Ovary (tissue), 9 donors: ENCODE results near the gene TALDO1. TPM values are rescaled to one million over a fixed set of nuclear protein-coding genes. Genes with fewer than 3 reads are reported as not detected.

ENCODE experiments used
- DNase-seq, 5 donors: peaks; one replicate each; pipeline ENCODE4 v3.0.0-alpha.2; 2019 to 2020
- H3K27ac ChIP-seq, 2 donors: fragments of 200-600 bp; one replicate each; pipeline versions ENCODE4 v1.5.1 to v1.8.0; 2019 to 2022
- H3K27me3 ChIP-seq: fragments of 200-600 bp; one replicate; pipeline ENCODE4 v1.8.0; 2022
- H3K36me3 ChIP-seq: fragments of 200-600 bp; sonication (generic); one replicate; pipeline ENCODE4 v1.5.1; 2019
- H3K4me1 ChIP-seq: one replicate; pipeline ENCODE4 v1.8.1; 2013; ENCODE audit warnings: mild to moderate bottlenecking, moderate library complexity; ENCODE audit not compliant: insufficient read depth
- H3K4me3 ChIP-seq: fragments of 200-600 bp; sonication (generic); one replicate; pipeline ENCODE4 v1.5.1; 2017
- H3K9me3 ChIP-seq, 2 donors: fragments of 200-600 bp in 1 of 2; sonication (generic) in 1 of 2; one replicate each; pipeline versions ENCODE4 v1.5.1 to v1.8.1; 2013 to 2019; ENCODE audit warnings: mild to moderate bottlenecking in 1 of 2, moderate library complexity in 1 of 2
- EP300 ChIP-seq: sonication (generic); formaldehyde crosslinking; IDR thresholded peaks from one replicate; pipeline ENCODE4 v1.6.1; 2017; ENCODE audit warnings: antibody characterized with exemption
- POLR2A ChIP-seq: fragments of 450-650 bp; IDR thresholded peaks from one replicate; pipeline ENCODE4 v1.6.1; 2017; ENCODE audit warnings: antibody characterized with exemption, mild to moderate bottlenecking, moderate library complexity
- WGBS, 3 donors: extraction: QIAGEN DNeasy Blood & Tissue Kit in 1 of 3; methylation state at CpG; one replicate each; pipeline versions ENCODE4 v1.1.5 to v1.1.7; 2013 to 2017; 5-methylcytosine and 5-hydroxymethylcytosine counted together
- intact Hi-C, 4 donors: fragments of 100-400 bp; cut with DNase I; formaldehyde crosslinking; loops; one replicate each; pipeline versions ENCODE4 v1.11.0 to v1.15.1; 2022 to 2023
- polyA plus RNA-seq, 2 donors: library from polyadenylated mRNA; stranded (reverse); fragments of 200-250 nt in 1 of 2; fragments of 350-450 nt in 1 of 2; fragmentation: Illumina TruSeq in 1 of 2; extraction: RNeasy Lipid Tissue Mini Kit (QIAGEN cat#74804) in 1 of 2; gene quantifications; one replicate each; pipeline ENCODE4 v1.2.3, GENCODE V29; 2013 to 2014
- total RNA-seq, 7 donors: library from RNA; depleted of rRNA in 2 of 7; stranded (reverse); fragments of >200 nt in 2 of 7; fragmentation: NEBNext Ultra II Directional in 3 of 7; extraction: Animal tissue kit (Norgen Biotek cat#: 25700) in 3 of 7; gene quantifications; one replicate each; pipeline versions ENCODE4 v1.1.0 to v1.2.4, GENCODE V29; 2016 to 2023
- TF ChIP-seq, protein P1 (sequence below), 3 donors: fragments of 450-650 bp in 2 of 3; fragments of 200-600 bp in 1 of 3; IDR thresholded peaks; one replicate each; pipeline versions ENCODE4 v1.5.1 to v1.8.0; 2016 to 2022; ENCODE audit warnings: antibody characterized with exemption in 3 of 3, mild to moderate bottlenecking in 1 of 3
- donor health status: DM: no; HTN: no; CAD: no; lungs with moderate emphysema.
- donor health status: DM: no; HTN: no; CAD: no.
- donor health status: Bipolar disorder and iron deficiency.
- donor health status: DM: yes; HTN: yes; CAD: no.
- donor health status: DM: no; HTN: no; CAD: no.
- donor health status: DM: yes; HTN: yes; CAD: no.

The TALDO1 gene
- total and polyA plus RNA-seq, 9 donors: 75.0 to 134 (median 110) TPM

DNA sequence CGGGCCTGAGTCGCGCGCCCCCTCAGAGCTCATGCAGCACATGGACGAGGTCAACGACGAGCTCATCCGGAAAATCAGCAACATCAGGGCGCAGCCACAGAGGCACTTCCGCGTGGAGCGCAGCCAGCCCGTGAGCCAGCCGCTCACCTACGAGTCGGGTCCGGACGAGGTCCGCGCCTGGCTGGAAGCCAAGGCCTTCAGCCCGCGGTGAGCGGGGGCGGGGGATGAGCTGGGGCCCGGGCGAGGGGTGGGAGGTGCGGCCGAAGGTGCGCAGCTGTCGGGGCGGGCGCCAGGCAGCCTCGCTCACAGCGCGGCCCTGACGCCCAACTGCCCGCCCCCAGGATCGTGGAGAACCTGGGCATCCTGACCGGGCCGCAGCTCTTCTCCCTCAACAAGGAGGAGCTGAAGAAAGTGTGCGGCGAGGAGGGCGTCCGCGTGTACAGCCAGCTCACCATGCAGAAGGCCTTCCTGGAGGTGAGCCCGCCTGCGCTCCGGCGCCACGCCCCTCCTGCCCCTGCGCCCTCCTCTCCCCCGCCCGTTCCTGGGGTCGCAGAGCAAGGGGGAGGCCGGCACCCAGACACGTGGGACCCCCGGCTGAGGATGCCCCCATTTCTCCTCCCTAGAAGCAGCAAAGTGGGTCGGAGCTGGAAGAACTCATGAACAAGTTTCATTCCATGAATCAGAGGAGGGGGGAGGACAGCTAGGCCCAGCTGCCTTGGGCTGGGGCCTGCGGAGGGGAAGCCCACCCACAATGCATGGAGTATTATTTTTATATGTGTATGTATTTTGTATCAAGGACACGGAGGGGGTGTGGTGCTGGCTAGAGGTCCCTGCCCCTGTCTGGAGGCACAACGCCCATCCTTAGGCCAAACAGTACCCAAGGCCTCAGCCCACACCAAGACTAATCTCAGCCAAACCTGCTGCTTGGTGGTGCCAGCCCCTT is 20.7 kb upstream of the TALDO1 start:
- no peaks in the 10 kb centered on the region for H3K36me3 ChIP-seq
- DNase-seq: peak; percentile 54 to 77 (median 63)
- H3K9me3 ChIP-seq: no peaks in the 10 kb centered on the region
- peak overlapping the region; percentile 13 for H3K4me3 ChIP-seq
- peaks cover 17% of the 10 kb centered on the region for H3K4me1 ChIP-seq
- 3 to 19% (median 9%) methylated on average over 16 to 61 of the region's 61 CpGs for WGBS, 3 donors
- TF ChIP-seq, protein P1, sequence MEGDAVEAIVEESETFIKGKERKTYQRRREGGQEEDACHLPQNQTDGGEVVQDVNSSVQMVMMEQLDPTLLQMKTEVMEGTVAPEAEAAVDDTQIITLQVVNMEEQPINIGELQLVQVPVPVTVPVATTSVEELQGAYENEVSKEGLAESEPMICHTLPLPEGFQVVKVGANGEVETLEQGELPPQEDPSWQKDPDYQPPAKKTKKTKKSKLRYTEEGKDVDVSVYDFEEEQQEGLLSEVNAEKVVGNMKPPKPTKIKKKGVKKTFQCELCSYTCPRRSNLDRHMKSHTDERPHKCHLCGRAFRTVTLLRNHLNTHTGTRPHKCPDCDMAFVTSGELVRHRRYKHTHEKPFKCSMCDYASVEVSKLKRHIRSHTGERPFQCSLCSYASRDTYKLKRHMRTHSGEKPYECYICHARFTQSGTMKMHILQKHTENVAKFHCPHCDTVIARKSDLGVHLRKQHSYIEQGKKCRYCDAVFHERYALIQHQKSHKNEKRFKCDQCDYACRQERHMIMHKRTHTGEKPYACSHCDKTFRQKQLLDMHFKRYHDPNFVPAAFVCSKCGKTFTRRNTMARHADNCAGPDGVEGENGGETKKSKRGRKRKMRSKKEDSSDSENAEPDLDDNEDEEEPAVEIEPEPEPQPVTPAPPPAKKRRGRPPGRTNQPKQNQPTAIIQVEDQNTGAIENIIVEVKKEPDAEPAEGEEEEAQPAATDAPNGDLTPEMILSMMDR (IDR thresholded peaks at IDR 0.05): no peak
- TF ChIP-seq POLR2A (no peak), EP300 (no peak)
- no peaks in the 10 kb centered on the region for H3K27me3 ChIP-seq
- intact Hi-C loops: loop anchor here in 2 of 4 donors (5.0 kb wide), 2 partner anchors 64 to 174 kb away; no protein-coding TSS in a partner anchor
- no peak overlapping the region for H3K27ac ChIP-seq

DNA sequence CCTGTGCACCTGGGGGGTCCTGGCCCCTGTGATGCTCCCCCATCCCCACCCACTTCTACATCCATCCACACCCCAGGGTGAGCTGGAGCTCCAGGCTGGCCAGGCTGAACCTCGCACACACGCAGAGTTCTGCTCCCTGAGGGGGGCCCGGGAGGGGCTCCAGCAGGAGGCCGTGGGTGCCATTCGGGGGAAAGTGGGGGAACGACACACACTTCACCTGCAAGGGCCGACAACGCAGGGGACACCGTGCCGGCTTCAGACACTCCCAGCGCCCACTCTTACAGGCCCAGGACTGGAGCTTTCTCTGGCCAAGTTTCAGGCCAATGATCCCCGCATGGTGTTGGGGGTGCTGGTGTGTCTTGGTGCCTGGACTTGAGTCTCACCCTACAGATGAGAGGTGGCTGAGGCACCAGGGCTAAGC is 20.0 kb upstream of the TALDO1 start:
- H3K27ac ChIP-seq: peak overlapping the region; percentile 23 to 57
- intact Hi-C loops: loop anchor here in 2 of 4 donors (5.0 kb wide), 2 partner anchors 65 to 175 kb away; no protein-coding TSS in a partner anchor
- 77 to 88% (median 83%) methylated on average over 12 of the region's 12 CpGs for WGBS, 3 donors

DNA sequence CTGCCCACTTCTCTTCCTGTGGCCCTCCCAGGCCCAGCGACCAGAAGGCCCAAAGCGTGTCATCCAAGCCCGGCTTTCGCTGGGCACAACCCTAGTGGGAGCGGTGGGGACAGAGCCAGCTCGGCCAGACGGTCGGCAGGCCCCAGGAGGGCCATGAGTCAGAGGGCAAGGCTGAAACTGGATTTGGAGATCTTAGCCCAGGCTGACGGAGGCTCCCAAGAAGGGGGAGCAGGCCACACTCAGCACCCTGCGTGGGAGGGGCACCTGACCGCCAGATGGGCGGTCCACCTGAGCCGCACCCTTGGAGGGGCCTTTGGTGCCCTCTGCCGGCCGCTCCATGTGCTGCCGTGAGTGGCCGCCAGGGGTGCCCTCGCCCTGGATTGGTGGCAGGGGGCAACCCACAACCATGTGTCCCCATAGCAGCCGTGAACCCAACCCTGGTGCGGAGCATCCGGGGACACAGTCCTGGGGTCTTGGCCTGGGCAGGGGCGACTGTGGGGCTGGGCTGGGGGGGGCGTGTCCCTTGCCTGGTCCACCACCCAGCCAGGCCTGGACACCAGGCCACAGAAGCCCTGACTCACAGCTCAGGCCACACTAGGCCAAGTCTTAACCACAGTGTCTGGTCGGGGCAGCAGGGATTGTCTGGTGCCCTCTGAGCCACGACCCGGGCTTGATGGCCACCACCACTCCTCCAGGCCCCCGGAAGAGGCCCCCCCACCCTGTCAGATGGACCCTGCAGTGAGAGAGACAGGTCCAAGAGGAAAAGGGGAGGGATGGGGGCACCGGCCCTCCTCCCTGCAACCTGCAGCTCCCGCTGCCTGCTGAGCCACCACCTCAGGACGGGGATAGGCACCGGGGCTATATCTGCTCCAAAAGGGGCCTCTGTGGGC is 19.2 kb upstream of the TALDO1 start:
- peak overlapping the region; percentile 39 to 57 for H3K27ac ChIP-seq
- H3K36me3 ChIP-seq: no peaks in the 10 kb centered on the region
- TF ChIP-seq, protein P1 (IDR thresholded peaks at IDR 0.05): peak; percentile 85 to 99 (median 99)
- TF ChIP-seq POLR2A: no peak
- no peak overlapping the region for H3K4me3 ChIP-seq
- intact Hi-C loops: loop anchor here in 3 of 4 donors (2.0 to 5.0 kb wide), 4 partner anchors 66 to 176 kb away; no protein-coding TSS in a partner anchor
- peak; percentile 88 to 92 (median 89) for DNase-seq
- H3K4me1 ChIP-seq: peaks cover 17% of the 10 kb centered on the region
- no peaks in the 10 kb centered on the region for H3K27me3 ChIP-seq
- H3K9me3 ChIP-seq: no peaks in the 10 kb centered on the region
- WGBS, 3 donors: 25 to 29% (median 26%) methylated on average over 23 to 31 of the region's 31 CpGs

More for the DNA sequence above, 20.0 kb upstream of the TALDO1 start:
- TF ChIP-seq EP300 (no peak), POLR2A (no peak)
- TF ChIP-seq, protein P1 (IDR thresholded peaks at IDR 0.05): no peak
- no peaks in the 10 kb centered on the region for H3K9me3 ChIP-seq
- H3K27me3 ChIP-seq: no peaks in the 10 kb centered on the region
- no peak overlapping the region for H3K4me3 ChIP-seq
- peak; percentile 23 to 51 (median 38) for DNase-seq
- H3K36me3 ChIP-seq: no peaks in the 10 kb centered on the region
- H3K4me1 ChIP-seq: peaks cover 17% of the 10 kb centered on the region

DNA sequence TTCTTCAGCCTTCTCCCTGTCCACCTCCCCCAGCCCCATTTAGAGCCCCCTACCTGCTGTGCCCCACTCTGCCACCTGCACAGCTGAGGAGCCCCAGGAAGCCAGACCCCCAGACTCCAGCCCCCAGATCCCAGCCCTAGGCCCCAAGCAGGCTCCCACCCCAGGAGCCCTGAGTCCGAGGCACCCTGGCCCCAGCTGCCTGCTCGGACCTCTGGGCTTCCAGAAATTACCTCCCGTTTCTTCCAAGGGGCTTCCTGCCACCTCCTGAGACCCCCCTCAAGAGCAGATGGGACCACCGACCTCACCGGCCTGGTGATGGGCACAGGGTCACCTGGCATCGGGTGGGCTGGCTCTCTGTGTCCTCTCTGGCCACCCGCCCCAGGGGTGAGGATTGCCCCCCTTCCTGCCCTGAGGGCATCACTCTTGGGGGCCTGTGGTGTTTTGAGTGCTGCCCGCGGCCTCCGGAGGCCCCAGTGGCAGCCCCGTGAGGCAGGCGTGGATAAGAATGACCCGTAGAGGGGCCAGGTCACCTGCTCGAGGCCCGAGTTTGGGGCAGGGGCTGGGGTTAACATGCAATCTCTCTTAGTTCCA is 18.3 kb upstream of the TALDO1 start:
- DNase-seq: peak in 2 of 5 donors; percentile 27 to 41
- Histone ChIP-seq H3K36me3 (no peaks in the 10 kb centered on the region), H3K4me1 (peaks cover 17% of the 10 kb centered on the region), H3K27ac (peak overlapping the region in 1 of 2 donors; percentile 39), H3K9me3 (no peaks in the 10 kb centered on the region), H3K27me3 (no peaks in the 10 kb centered on the region), H3K4me3 (no peak overlapping the region)
- WGBS, 3 donors: 62 to 76% (median 70%) methylated on average over 14 to 15 of the region's 15 CpGs
- intact Hi-C loops: loop anchor here in 3 of 4 donors (2.0 to 5.0 kb wide), 4 partner anchors 67 to 177 kb away; no protein-coding TSS in a partner anchor
- no peak for TF ChIP-seq POLR2A
